ENCODE data around the gene KIAA1614. TPM values are rescaled to one million over a fixed set of nuclear protein-coding genes. Genes with fewer than 3 reads are reported as not detected.

Gene KIAA1614
- total RNA-seq, 1 experiment from 2014 or later = 3.3 TPM

GRCh38 chr1:180863158-180863775 lies 49.4 kb upstream of the KIAA1614 start:
- ChIA-PET POLR2A (interaction anchor here (1.2 kb wide), 1 partner anchor 50 kb away, joined by 4 read pairs; the partner anchor contains the start of gene KIAA1614), CTCF (interaction anchor here (0.6 to 3.8 kb wide), 13 partner anchors 10 to 348 kb away, joined by 3 to 31 read pairs (median 5); no protein-coding TSS in a partner anchor)
- peaks cover 3% of the 10 kb centered on the region; the same call in 1 of the 2 replicates for H3K9me3 Mint-ChIP-seq
- ATAC-seq = no peak
- no peaks in the 10 kb centered on the region for H3K27me3 Mint-ChIP-seq (ENCODE audit: low read depth)
- TF ChIP-seq CTCF (IDR thresholded peaks at IDR 0.05) = peak; percentile 45
- TF ChIP-seq ZNF219 (CRISPR knock-in tag; IDR thresholded peaks at IDR 0.05; ENCODE audit: borderline replicate concordance) = no peak
- TF ChIP-seq, protein P1, sequence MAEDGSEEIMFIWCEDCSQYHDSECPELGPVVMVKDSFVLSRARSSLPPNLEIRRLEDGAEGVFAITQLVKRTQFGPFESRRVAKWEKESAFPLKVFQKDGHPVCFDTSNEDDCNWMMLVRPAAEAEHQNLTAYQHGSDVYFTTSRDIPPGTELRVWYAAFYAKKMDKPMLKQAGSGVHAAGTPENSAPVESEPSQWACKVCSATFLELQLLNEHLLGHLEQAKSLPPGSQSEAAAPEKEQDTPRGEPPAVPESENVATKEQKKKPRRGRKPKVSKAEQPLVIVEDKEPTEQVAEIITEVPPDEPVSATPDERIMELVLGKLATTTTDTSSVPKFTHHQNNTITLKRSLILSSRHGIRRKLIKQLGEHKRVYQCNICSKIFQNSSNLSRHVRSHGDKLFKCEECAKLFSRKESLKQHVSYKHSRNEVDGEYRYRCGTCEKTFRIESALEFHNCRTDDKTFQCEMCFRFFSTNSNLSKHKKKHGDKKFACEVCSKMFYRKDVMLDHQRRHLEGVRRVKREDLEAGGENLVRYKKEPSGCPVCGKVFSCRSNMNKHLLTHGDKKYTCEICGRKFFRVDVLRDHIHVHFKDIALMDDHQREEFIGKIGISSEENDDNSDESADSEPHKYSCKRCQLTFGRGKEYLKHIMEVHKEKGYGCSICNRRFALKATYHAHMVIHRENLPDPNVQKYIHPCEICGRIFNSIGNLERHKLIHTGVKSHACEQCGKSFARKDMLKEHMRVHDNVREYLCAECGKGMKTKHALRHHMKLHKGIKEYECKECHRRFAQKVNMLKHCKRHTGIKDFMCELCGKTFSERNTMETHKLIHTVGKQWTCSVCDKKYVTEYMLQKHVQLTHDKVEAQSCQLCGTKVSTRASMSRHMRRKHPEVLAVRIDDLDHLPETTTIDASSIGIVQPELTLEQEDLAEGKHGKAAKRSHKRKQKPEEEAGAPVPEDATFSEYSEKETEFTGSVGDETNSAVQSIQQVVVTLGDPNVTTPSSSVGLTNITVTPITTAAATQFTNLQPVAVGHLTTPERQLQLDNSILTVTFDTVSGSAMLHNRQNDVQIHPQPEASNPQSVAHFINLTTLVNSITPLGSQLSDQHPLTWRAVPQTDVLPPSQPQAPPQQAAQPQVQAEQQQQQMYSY (CRISPR knock-in tag; IDR thresholded peaks at IDR 0.05) = no peak
- no peak for TF ChIP-seq SOX15 (CRISPR knock-in tag; IDR thresholded peaks at IDR 0.05)
- H3K4me3 Mint-ChIP-seq = no peak overlapping the region
- no peaks in the 10 kb centered on the region for H3K4me1 Mint-ChIP-seq
- H3K27ac Mint-ChIP-seq = no peak overlapping the region
- DNase-seq (ENCODE audit: low spot score) = no peak
- H3K36me3 Mint-ChIP-seq = peaks cover 16% of the 10 kb centered on the region

GRCh38 chr1:180881806-180882509 lies 30.7 kb upstream of the KIAA1614 start:
- peaks cover 6% of the 10 kb centered on the region; the same call in 1 of the 2 replicates for H3K36me3 Mint-ChIP-seq
- peak; percentile 86 for ATAC-seq
- H3K9me3 Mint-ChIP-seq = no peaks in the 10 kb centered on the region
- H3K27me3 Mint-ChIP-seq (ENCODE audit: low read depth) = no peaks in the 10 kb centered on the region
- no peak for DNase-seq (ENCODE audit: low spot score)
- H3K4me1 Mint-ChIP-seq = peaks cover 4% of the 10 kb centered on the region; the same call in 1 of the 2 replicates
- peak overlapping the region; percentile 76 for H3K27ac Mint-ChIP-seq
- H3K4me3 Mint-ChIP-seq = no peak overlapping the region
- CTCF ChIA-PET = interaction anchor here (0.6 to 2.1 kb wide), 55 partner anchors 9 to 611 kb away, joined by 3 to 44 read pairs (median 4); partner anchors contain the start of gene KIAA1614
- POLR2A ChIA-PET = interaction anchor here (1.0 kb wide), 1 partner anchor 41 kb away, joined by 6 read pairs; no protein-coding TSS in a partner anchor
- TF ChIP-seq ZNF317 (CRISPR knock-in tag; IDR thresholded peaks at IDR 0.05; ENCODE audit: borderline replicate concordance, low read depth) (no peak), TP53 (CRISPR knock-in tag; IDR thresholded peaks at IDR 0.05) (no peak), AFF4 (CRISPR knock-in tag; IDR thresholded peaks at IDR 0.05; ENCODE audit: borderline replicate concordance) (no peak), USF2 (CRISPR knock-in tag; IDR thresholded peaks at IDR 0.05) (no peak), E2F1 (CRISPR knock-in tag; IDR thresholded peaks at IDR 0.05) (no peak), KAT7 (CRISPR knock-in tag; IDR thresholded peaks at IDR 0.05; ENCODE audit: borderline replicate concordance) (no peak), NR3C1 (CRISPR knock-in tag; conservative IDR thresholded peaks at IDR 0.05; ENCODE audit: low read depth) (no peak), RELA (CRISPR knock-in tag; IDR thresholded peaks at IDR 0.05; ENCODE audit: borderline replicate concordance) (no peak), ZNF416 (CRISPR knock-in tag; IDR thresholded peaks at IDR 0.05) (no peak)
- TF ChIP-seq, protein P2, sequence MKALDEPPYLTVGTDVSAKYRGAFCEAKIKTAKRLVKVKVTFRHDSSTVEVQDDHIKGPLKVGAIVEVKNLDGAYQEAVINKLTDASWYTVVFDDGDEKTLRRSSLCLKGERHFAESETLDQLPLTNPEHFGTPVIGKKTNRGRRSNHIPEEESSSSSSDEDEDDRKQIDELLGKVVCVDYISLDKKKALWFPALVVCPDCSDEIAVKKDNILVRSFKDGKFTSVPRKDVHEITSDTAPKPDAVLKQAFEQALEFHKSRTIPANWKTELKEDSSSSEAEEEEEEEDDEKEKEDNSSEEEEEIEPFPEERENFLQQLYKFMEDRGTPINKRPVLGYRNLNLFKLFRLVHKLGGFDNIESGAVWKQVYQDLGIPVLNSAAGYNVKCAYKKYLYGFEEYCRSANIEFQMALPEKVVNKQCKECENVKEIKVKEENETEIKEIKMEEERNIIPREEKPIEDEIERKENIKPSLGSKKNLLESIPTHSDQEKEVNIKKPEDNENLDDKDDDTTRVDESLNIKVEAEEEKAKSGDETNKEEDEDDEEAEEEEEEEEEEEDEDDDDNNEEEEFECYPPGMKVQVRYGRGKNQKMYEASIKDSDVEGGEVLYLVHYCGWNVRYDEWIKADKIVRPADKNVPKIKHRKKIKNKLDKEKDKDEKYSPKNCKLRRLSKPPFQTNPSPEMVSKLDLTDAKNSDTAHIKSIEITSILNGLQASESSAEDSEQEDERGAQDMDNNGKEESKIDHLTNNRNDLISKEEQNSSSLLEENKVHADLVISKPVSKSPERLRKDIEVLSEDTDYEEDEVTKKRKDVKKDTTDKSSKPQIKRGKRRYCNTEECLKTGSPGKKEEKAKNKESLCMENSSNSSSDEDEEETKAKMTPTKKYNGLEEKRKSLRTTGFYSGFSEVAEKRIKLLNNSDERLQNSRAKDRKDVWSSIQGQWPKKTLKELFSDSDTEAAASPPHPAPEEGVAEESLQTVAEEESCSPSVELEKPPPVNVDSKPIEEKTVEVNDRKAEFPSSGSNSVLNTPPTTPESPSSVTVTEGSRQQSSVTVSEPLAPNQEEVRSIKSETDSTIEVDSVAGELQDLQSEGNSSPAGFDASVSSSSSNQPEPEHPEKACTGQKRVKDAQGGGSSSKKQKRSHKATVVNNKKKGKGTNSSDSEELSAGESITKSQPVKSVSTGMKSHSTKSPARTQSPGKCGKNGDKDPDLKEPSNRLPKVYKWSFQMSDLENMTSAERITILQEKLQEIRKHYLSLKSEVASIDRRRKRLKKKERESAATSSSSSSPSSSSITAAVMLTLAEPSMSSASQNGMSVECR (CRISPR knock-in tag; IDR thresholded peaks at IDR 0.05; ENCODE audit: borderline replicate concordance) = no peak
